GM13977 (cell line): ENCODE measurements around the gene PATE2.

Experiments
- DNase-seq: peaks from one replicate; pipeline ENCODE4 v3.0.0; 2012; ENCODE audit warnings: low spot score
- in situ Hi-C: fragments of 300-500 bp; cut with MboI; formaldehyde crosslinking; loops from one replicate; pipeline ENCODE4 v1.12.0; 2022; ENCODE audit warnings: low sequenced_read_pairs, low pct_unique_long_range_greater_than_20kb, mixed read lengths, inconsistent platforms; ENCODE audit not compliant: unreplicated experiment
- TF ChIP-seq, protein P1 (sequence below): IDR thresholded peaks from 2 replicates; pipeline ENCODE4 v1.5.1; 2012; ENCODE audit warnings: mild to moderate bottlenecking, control low read depth; ENCODE audit not compliant: insufficient read depth; ENCODE audit errors: extremely low read depth, missing control alignments

PATE2 gene

DNA sequence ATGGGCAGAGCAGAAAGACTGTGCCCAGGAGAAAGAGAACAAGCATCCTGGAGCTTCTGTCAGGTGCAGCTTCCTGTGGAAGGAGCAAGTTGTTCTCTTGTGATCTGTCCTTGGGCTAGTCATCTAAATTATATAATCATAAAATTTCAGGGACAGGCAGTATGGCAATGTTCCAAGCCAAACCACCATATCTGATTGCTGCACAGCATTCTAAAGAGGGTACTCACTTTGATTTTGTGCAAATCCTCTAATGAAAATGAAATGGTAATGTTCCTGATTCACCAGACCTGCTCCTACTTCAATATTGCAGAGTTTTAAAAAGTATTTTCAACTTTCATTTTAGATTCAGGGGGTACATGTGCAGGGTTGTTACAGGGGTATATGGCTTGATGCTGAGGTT is at the start of gene PATE2:
Gene PATE2, minus strand, starts transcription at position 101 of the 400 bp plus-strand sequence. Its CDS starts 55 bp downstream, at position 46.
- in situ Hi-C loops = no loop called here
- TF ChIP-seq, protein P1, sequence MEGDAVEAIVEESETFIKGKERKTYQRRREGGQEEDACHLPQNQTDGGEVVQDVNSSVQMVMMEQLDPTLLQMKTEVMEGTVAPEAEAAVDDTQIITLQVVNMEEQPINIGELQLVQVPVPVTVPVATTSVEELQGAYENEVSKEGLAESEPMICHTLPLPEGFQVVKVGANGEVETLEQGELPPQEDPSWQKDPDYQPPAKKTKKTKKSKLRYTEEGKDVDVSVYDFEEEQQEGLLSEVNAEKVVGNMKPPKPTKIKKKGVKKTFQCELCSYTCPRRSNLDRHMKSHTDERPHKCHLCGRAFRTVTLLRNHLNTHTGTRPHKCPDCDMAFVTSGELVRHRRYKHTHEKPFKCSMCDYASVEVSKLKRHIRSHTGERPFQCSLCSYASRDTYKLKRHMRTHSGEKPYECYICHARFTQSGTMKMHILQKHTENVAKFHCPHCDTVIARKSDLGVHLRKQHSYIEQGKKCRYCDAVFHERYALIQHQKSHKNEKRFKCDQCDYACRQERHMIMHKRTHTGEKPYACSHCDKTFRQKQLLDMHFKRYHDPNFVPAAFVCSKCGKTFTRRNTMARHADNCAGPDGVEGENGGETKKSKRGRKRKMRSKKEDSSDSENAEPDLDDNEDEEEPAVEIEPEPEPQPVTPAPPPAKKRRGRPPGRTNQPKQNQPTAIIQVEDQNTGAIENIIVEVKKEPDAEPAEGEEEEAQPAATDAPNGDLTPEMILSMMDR = no peak
- no peak for DNase-seq

DNA sequence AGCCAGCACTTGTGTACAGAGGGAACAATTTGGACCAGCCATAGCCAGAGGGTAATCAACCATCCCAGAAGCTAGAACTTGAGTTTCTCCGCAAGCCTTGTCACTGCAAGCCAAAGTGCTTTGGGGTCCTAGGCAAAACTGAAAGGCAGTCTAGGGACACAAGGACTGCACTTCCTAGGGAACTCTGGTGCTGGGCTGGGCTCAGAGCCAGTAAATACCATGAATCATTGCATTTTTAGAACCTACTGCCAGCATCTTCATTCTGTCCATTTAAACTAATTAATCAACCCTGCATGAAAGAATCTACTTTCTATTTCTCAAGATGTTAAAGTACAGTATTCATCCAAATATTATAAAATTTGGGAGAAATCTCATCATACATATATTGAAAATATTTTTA is 29.3 kb upstream of the PATE2 start:
- in situ Hi-C loops = no loop called here
- DNase-seq = no peak
- TF ChIP-seq, protein P1 = no peak

DNA sequence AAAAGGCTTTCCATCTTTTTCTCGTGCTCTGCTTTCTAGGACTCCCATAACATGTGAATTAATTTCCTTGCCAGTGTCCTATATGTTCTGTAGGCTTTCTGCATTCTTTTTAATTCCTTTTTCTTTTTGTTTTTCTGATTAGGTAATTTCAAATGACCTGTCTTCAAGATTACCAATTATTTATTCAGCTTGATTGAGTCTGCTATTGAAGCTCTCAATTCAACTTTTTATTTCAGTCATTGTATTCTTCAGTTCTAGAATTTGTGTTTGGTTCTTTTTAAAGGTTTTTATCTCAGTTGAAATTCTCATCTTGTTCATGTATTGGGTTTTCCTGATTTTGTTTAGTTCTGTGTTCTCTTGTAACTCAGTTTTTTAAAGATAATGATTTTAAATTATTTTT is 23.8 kb upstream of the PATE2 start:
- TF ChIP-seq, protein P1 = no peak
- DNase-seq = no peak
- in situ Hi-C loops = no loop called here

- TF ChIP-seq, protein P1 = no peak
- DNase-seq = no peak
- in situ Hi-C loops = no loop called here
These were observed 21.2 kb upstream of the PATE2 start for GRCh38 chr11:125799808-125800207.

GRCh38 chr11:125797641-125798040 is 19.0 kb upstream of the PATE2 start:
- TF ChIP-seq, protein P1 = no peak
- no peak for DNase-seq
- in situ Hi-C loops = no loop called here

GRCh38 chr11:125790825-125791224 is 12.2 kb upstream of the PATE2 start:
- in situ Hi-C loops = no loop called here
- no peak for DNase-seq
- TF ChIP-seq, protein P1 = no peak

DNA sequence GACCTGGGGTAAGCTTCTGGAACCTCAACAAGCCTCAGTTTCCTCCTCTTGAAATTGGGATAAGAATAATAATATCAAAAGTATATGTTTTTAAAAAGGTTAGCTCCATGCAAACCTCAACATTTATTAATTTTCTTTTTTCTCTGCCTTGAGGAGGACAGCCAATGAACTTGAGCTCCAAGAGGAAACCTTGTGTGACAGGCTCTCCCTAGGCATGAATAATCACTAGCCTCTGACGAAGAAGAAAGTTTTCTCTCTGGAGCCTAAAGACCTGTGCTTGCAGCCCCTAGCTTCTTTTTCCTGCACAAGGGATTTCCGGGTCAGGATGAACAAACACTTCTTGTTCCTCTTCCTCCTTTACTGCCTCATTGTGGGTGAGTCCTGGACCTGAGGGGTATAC is 9.2 kb upstream of the PATE2 start, which contains the start of gene PATE3:
Gene PATE3, plus strand, starts transcription at position 301 of the 400 bp plus-strand sequence. Its CDS starts 25 bp downstream, at position 326.
- TF ChIP-seq, protein P1 = no peak
- no peak for DNase-seq
- in situ Hi-C loops = no loop called here
